Measurements from ENCODE around the gene APMAP.
A peak's percentile ranks its signal among the peaks of the same experiment; 100 is the strongest.

APMAP gene

GRCh38 chr20:24992487-24993205 lies at the start of gene APMAP:
APMAP (minus strand) TSS chr20:24992751; CDS start chr20:24992688, 63 bp downstream.
- DNase-seq, result peak; percentile 95

GRCh38 chr20:25041813-25042530 lies 49.4 kb upstream of the APMAP start:
- no peak for DNase-seq

- no peak for DNase-seq
These were observed 47.9 kb upstream of the APMAP start for GRCh38 chr20:25040438-25040831.

- DNase-seq, result no peak
These were observed 47.3 kb upstream of the APMAP start for GRCh38 chr20:25039697-25040437.

GRCh38 chr20:25038591-25039015 lies 46.1 kb upstream of the APMAP start:
- DNase-seq, result no peak

GRCh38 chr20:25038103-25038410 lies 45.5 kb upstream of the APMAP start:
- no peak for DNase-seq

- no peak for DNase-seq
These were observed 44.9 kb upstream of the APMAP start for GRCh38 chr20:25037288-25038102.

GRCh38 chr20:25036331-25036936 lies 43.9 kb upstream of the APMAP start:
- no peak for DNase-seq

- no peak for DNase-seq
These were observed 43.4 kb upstream of the APMAP start for GRCh38 chr20:25035921-25036320.

- DNase-seq, result no peak
These were observed 41.4 kb upstream of the APMAP start for GRCh38 chr20:25033924-25034300.

- DNase-seq, result no peak
These were observed 40.8 kb upstream of the APMAP start for GRCh38 chr20:25033265-25033923.

GRCh38 chr20:25032478-25033264 lies 40.1 kb upstream of the APMAP start:
- no peak for DNase-seq

- no peak for DNase-seq
These were observed 39.5 kb upstream of the APMAP start for GRCh38 chr20:25032065-25032477.

- DNase-seq, result no peak
These were observed 38.7 kb upstream of the APMAP start for GRCh38 chr20:25031241-25031640.

- DNase-seq, result no peak
These were observed 38.2 kb upstream of the APMAP start for GRCh38 chr20:25030649-25031207.

GRCh38 chr20:25030007-25030648 lies 37.6 kb upstream of the APMAP start:
- no peak for DNase-seq

GRCh38 chr20:25025986-25026605 lies 33.5 kb upstream of the APMAP start:
- DNase-seq, result peak; percentile 13

- no peak for DNase-seq
These were observed 32.7 kb upstream of the APMAP start for GRCh38 chr20:25025091-25025861.

GRCh38 chr20:25024171-25024570 lies 31.6 kb upstream of the APMAP start:
- DNase-seq, result no peak

Measured in inflammatory macrophage treated with lipopolysaccharide for 4 hours (primary cell).